OCI-LY3 (cell line): ENCODE results near the gene CBR1.

Experiments used
- CTCF ChIP-seq: fragments of 200-600, 300-600 bp; sonication (generic); IDR thresholded peaks from 2 replicates; pipeline ENCODE4 v1.5.1; 2014; ENCODE audit warnings: antibody characterized with exemption, low read length, low read depth
- EZH2phosphoT487 ChIP-seq: fragments of 200-600 bp; shearing (Covaris generic); IDR thresholded peaks from 2 replicates; pipeline ENCODE4 v1.6.1; 2018; ENCODE audit warnings: antibody characterized with exemption, mixed run types, low read depth

GRCh38 chr21:36068748-36069398 is 951 bp upstream of the CBR1 start:
- TF ChIP-seq CTCF: no peak
- no peak for TF ChIP-seq EZH2phosphoT487
